Stimulated activated CD4-positive, alpha-beta T cell treated with anti-CD3 and anti-CD28 coated beads, Interleukin-15, amount 100 ng/mL, for 1 hour (primary cell): ENCODE measurements around the gene ID4.
"Not testable (repeated sequence)": the region's sequence is repeated elsewhere in the genome, so short reads cannot be mapped to it uniquely, and the experiment has no call there.

ENCODE experiments used
- DNase-seq, 2 donors: peaks; one replicate each; pipeline ENCODE4 v3.0.0-alpha.2; 2020; ENCODE audit warnings: low read depth in 1 of 2, low spot score in 1 of 2

ID4 gene

GRCh38 chr6:19831358-19831757 is 5.8 kb upstream of the ID4 start:
- DNase-seq = no peak

- DNase-seq = no peak
Measured at GRCh38 chr6:19833947-19834346, 3.2 kb upstream of the ID4 start.

- DNase-seq = no peak
Measured at GRCh38 chr6:19834858-19835257, 2.3 kb upstream of the ID4 start.

GRCh38 chr6:19835605-19836004 is 1.6 kb upstream of the ID4 start:
- DNase-seq = no peak

- no peak for DNase-seq
Measured at GRCh38 chr6:19837511-19838441, 606 bp downstream of the ID4 start.

- DNase-seq = no peak
Measured at GRCh38 chr6:19838442-19839236, 1.5 kb downstream of the ID4 start.

GRCh38 chr6:19839237-19839546 is 2.0 kb downstream of the ID4 start:
- no peak for DNase-seq

GRCh38 chr6:19839788-19840187 is 2.6 kb downstream of the ID4 start:
- DNase-seq = no peak

- no peak for DNase-seq
Measured at GRCh38 chr6:19841181-19841580, 4.0 kb downstream of the ID4 start.

GRCh38 chr6:19842030-19842615 is 5.0 kb downstream of the ID4 start:
- DNase-seq = no peak

- DNase-seq = no peak
Measured at GRCh38 chr6:19844689-19845088, 7.5 kb downstream of the ID4 start.

- no peak for DNase-seq
Measured at GRCh38 chr6:19845266-19846041, 8.3 kb downstream of the ID4 start.

- DNase-seq = no peak
Measured at GRCh38 chr6:19848465-19849029, 11.4 kb downstream of the ID4 start.

GRCh38 chr6:19849196-19849595 is 12.0 kb downstream of the ID4 start:
- DNase-seq = no peak

- no peak for DNase-seq
Measured at GRCh38 chr6:19849755-19850154, 12.6 kb downstream of the ID4 start.

GRCh38 chr6:19851241-19852089 is 14.3 kb downstream of the ID4 start:
- no peak for DNase-seq

GRCh38 chr6:19852090-19852457 is 14.9 kb downstream of the ID4 start:
- no peak for DNase-seq

GRCh38 chr6:19852927-19853326 is 15.8 kb downstream of the ID4 start:
- no peak for DNase-seq

GRCh38 chr6:19854421-19855015 is 17.3 kb downstream of the ID4 start:
- DNase-seq = not testable (repeated sequence)

GRCh38 chr6:19855536-19855935 is 18.4 kb downstream of the ID4 start:
- no peak for DNase-seq
